Measurements from ENCODE around the gene CCDC73.

DNA sequence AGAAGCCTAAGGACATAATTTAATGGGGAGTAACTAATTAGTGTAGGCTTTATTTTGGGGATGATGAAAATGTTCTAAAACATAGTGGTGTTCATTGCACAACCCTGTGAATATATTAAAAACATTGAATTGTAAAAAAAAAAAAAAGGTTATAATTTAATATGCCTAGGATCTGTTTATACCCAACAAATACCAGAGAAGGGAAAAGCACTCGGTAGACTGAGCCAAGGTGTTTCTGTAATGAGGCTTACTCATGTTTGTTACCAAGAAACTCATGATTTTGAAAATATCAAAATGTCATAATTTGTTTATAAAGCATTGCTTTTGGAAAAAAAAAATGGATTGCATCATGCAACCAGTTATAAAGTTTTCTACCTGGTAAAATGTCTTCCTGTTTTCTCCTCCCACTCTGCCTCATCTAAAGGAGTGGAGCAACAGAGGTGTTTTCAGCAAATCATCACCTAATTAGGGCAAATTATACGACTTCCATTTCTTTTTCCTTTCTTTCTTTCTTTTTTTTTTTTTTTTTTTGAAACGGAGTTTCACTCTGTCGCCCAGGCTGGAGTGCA, 225.1 kb downstream of the CCDC73 start:
- TF ChIP-seq, protein P1, sequence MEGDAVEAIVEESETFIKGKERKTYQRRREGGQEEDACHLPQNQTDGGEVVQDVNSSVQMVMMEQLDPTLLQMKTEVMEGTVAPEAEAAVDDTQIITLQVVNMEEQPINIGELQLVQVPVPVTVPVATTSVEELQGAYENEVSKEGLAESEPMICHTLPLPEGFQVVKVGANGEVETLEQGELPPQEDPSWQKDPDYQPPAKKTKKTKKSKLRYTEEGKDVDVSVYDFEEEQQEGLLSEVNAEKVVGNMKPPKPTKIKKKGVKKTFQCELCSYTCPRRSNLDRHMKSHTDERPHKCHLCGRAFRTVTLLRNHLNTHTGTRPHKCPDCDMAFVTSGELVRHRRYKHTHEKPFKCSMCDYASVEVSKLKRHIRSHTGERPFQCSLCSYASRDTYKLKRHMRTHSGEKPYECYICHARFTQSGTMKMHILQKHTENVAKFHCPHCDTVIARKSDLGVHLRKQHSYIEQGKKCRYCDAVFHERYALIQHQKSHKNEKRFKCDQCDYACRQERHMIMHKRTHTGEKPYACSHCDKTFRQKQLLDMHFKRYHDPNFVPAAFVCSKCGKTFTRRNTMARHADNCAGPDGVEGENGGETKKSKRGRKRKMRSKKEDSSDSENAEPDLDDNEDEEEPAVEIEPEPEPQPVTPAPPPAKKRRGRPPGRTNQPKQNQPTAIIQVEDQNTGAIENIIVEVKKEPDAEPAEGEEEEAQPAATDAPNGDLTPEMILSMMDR (IDR thresholded peaks at IDR 0.05), result no peak
- TF ChIP-seq YY1 (IDR thresholded peaks at IDR 0.05; ENCODE audit: low read depth) (no peak), EZH2phosphoT487 (IDR thresholded peaks at IDR 0.05; ENCODE audit: borderline replicate concordance, low read depth) (no peak), TCF12 (IDR thresholded peaks at IDR 0.05) (no peak), GATA2 (CRISPR knock-in tag; IDR thresholded peaks at IDR 0.05) (no peak), POLR2AphosphoS5 (IDR thresholded peaks at IDR 0.05; ENCODE audit: low read depth, low read length) (no peak), ZBTB33 (IDR thresholded peaks at IDR 0.05; ENCODE audit: borderline replicate concordance, low read depth) (no peak), RXRA (IDR thresholded peaks at IDR 0.05; ENCODE audit: borderline replicate concordance, low read depth) (no peak), JUND (IDR thresholded peaks at IDR 0.05) (no peak), SIN3A (IDR thresholded peaks at IDR 0.05; ENCODE audit: borderline replicate concordance, low read depth, low read length) (no peak), FOXM1 (IDR thresholded peaks at IDR 0.05; ENCODE audit: low read depth) (no peak), REST (IDR thresholded peaks at IDR 0.05; ENCODE audit: low read depth, low read length) (no peak)
- TF ChIP-seq, protein P2, sequence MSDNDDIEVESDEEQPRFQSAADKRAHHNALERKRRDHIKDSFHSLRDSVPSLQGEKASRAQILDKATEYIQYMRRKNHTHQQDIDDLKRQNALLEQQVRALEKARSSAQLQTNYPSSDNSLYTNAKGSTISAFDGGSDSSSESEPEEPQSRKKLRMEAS (IDR thresholded peaks at IDR 0.05; ENCODE audit: low read depth), result no peak
- TF ChIP-seq, protein P3, sequence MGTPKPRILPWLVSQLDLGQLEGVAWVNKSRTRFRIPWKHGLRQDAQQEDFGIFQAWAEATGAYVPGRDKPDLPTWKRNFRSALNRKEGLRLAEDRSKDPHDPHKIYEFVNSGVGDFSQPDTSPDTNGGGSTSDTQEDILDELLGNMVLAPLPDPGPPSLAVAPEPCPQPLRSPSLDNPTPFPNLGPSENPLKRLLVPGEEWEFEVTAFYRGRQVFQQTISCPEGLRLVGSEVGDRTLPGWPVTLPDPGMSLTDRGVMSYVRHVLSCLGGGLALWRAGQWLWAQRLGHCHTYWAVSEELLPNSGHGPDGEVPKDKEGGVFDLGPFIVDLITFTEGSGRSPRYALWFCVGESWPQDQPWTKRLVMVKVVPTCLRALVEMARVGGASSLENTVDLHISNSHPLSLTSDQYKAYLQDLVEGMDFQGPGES (IDR thresholded peaks at IDR 0.05; ENCODE audit: low read depth, low read length), result no peak

All from SK-N-SH (cell line).